OCI-LY3 (cell line): Measurements from ENCODE around the gene P2RX3.

Experiments used
- EZH2phosphoT487 ChIP-seq: fragments of 200-600 bp; shearing (Covaris generic); IDR thresholded peaks from 2 replicates; pipeline ENCODE4 v1.6.1; 2018; ENCODE audit warnings: antibody characterized with exemption, mixed run types, low read depth
- TF ChIP-seq, protein P1 (sequence below): fragments of 200-600, 300-600 bp; sonication (generic); IDR thresholded peaks from 2 replicates; pipeline ENCODE4 v1.5.1; 2014; ENCODE audit warnings: antibody characterized with exemption, low read length, low read depth

DNA sequence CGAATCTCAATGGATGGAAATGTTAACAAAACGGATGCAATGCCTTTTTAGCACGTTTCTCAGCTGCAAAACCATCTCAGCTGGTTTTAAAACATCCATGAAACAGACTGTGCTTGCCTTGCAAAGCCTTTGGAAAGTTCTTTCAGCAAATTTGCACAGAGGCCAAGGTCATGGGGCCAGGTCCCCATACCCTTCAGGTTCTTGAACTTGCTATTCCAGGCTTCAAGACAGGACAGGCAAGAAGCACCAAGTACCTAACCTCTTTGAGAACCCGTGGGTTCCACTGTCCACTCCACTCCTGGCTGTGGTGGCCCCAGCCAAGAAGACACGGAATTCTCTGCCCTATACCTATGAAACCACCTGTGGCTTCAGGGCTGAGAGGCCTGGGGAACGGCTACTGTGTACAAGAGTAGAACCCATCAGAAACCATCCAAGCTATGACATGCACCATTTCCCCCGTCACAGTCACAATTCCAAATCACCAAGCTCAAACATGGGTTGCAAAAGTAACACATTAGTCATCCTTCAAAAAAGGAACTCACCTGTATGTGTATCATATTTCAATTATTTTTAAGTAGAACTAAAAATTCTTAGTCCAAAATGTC lies 30.4 kb upstream of the P2RX3 start:
- TF ChIP-seq, protein P1, sequence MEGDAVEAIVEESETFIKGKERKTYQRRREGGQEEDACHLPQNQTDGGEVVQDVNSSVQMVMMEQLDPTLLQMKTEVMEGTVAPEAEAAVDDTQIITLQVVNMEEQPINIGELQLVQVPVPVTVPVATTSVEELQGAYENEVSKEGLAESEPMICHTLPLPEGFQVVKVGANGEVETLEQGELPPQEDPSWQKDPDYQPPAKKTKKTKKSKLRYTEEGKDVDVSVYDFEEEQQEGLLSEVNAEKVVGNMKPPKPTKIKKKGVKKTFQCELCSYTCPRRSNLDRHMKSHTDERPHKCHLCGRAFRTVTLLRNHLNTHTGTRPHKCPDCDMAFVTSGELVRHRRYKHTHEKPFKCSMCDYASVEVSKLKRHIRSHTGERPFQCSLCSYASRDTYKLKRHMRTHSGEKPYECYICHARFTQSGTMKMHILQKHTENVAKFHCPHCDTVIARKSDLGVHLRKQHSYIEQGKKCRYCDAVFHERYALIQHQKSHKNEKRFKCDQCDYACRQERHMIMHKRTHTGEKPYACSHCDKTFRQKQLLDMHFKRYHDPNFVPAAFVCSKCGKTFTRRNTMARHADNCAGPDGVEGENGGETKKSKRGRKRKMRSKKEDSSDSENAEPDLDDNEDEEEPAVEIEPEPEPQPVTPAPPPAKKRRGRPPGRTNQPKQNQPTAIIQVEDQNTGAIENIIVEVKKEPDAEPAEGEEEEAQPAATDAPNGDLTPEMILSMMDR = no peak
- no peak for TF ChIP-seq EZH2phosphoT487
